Suprapubic skin (tissue), 4 donors: ENCODE measurements around the gene SLF1. TPM values are rescaled to one million over a fixed set of nuclear protein-coding genes. Genes with fewer than 3 reads are reported as not detected.

ENCODE experiments used
- DNase-seq, 2 donors: peaks; one replicate each; pipeline ENCODE4 v3.0.0-alpha.2; 2019; ENCODE audit warnings: low spot score in 2 of 2
- H3K27ac ChIP-seq: fragments of 200-600 bp; sonication (generic); one replicate; pipeline ENCODE4 v1.5.1; 2019
- H3K27me3 ChIP-seq: fragments of 200-600 bp; sonication (generic); one replicate; pipeline ENCODE4 v1.5.1; 2019
- H3K36me3 ChIP-seq: fragments of 200-600 bp; sonication (generic); one replicate; pipeline ENCODE4 v1.5.1; 2019
- H3K4me1 ChIP-seq: fragments of 200-600 bp; sonication (generic); one replicate; pipeline ENCODE4 v1.5.1; 2019
- H3K4me3 ChIP-seq: fragments of 200-600 bp; sonication (generic); one replicate; pipeline ENCODE4 v1.5.1; 2019; ENCODE audit warnings: mild to moderate bottlenecking
- H3K9me3 ChIP-seq: fragments of 200-600 bp; sonication (generic); one replicate; pipeline ENCODE4 v1.5.1; 2019
- EP300 ChIP-seq: sonication (generic); formaldehyde crosslinking; IDR thresholded peaks from one replicate; pipeline ENCODE4 v1.6.1; 2017; ENCODE audit warnings: antibody characterized with exemption
- POLR2A ChIP-seq, 2 donors: fragments of 450-650 bp; IDR thresholded peaks; one replicate each; pipeline ENCODE4 v1.6.1; 2017; ENCODE audit warnings: antibody characterized with exemption in 2 of 2, mild to moderate bottlenecking in 2 of 2, moderate library complexity in 2 of 2
- POLR2AphosphoS5 ChIP-seq, 3 donors: sonication (generic); formaldehyde crosslinking; IDR thresholded peaks; one replicate each; pipeline ENCODE4 v1.6.1; 2017; ENCODE audit warnings: antibody characterized with exemption in 3 of 3
- WGBS: methylation state at CpG from one replicate; pipeline ENCODE4 v1.1.5; 2018; 5-methylcytosine and 5-hydroxymethylcytosine counted together
- total RNA-seq, 4 donors: library from RNA; depleted of rRNA; stranded (reverse); fragments of >200 nt; gene quantifications; one replicate each; pipeline ENCODE4 v1.1.0, GENCODE V29; 2016
- TF ChIP-seq, protein P1 (sequence below), 2 donors: fragments of 200-600 bp in 1 of 2; fragments of 450-650 bp in 1 of 2; sonication (generic) in 1 of 2; IDR thresholded peaks; one replicate each; pipeline ENCODE4 v1.5.1; 2016 to 2019; ENCODE audit warnings: antibody characterized with exemption in 2 of 2, mild to moderate bottlenecking in 1 of 2, moderate library complexity in 1 of 2

The SLF1 gene
- total RNA-seq, 4 donors from 2014 or later, result 2.1 to 17.6 (median 3.1) TPM

- DNase-seq, result no peak
- H3K27me3 ChIP-seq, result no peaks in the 10 kb centered on the region
- TF ChIP-seq, protein P1, sequence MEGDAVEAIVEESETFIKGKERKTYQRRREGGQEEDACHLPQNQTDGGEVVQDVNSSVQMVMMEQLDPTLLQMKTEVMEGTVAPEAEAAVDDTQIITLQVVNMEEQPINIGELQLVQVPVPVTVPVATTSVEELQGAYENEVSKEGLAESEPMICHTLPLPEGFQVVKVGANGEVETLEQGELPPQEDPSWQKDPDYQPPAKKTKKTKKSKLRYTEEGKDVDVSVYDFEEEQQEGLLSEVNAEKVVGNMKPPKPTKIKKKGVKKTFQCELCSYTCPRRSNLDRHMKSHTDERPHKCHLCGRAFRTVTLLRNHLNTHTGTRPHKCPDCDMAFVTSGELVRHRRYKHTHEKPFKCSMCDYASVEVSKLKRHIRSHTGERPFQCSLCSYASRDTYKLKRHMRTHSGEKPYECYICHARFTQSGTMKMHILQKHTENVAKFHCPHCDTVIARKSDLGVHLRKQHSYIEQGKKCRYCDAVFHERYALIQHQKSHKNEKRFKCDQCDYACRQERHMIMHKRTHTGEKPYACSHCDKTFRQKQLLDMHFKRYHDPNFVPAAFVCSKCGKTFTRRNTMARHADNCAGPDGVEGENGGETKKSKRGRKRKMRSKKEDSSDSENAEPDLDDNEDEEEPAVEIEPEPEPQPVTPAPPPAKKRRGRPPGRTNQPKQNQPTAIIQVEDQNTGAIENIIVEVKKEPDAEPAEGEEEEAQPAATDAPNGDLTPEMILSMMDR (IDR thresholded peaks at IDR 0.05), result no peak
- TF ChIP-seq POLR2A (IDR thresholded peaks at IDR 0.05), result no peak
- TF ChIP-seq EP300, result no peak
- no peak for TF ChIP-seq POLR2AphosphoS5 (IDR thresholded peaks at IDR 0.05)
- WGBS, result 100% methylated on average over 1 of the region's 1 CpG
- no peaks in the 10 kb centered on the region for H3K4me1 ChIP-seq
- no peak overlapping the region for H3K27ac ChIP-seq
- no peak overlapping the region for H3K4me3 ChIP-seq
- H3K9me3 ChIP-seq, result peaks cover 19% of the 10 kb centered on the region
- peaks cover 28% of the 10 kb centered on the region for H3K36me3 ChIP-seq
These were observed 39.8 kb downstream of the SLF1 start for GRCh38 chr5:94658272-94658671.

DNA sequence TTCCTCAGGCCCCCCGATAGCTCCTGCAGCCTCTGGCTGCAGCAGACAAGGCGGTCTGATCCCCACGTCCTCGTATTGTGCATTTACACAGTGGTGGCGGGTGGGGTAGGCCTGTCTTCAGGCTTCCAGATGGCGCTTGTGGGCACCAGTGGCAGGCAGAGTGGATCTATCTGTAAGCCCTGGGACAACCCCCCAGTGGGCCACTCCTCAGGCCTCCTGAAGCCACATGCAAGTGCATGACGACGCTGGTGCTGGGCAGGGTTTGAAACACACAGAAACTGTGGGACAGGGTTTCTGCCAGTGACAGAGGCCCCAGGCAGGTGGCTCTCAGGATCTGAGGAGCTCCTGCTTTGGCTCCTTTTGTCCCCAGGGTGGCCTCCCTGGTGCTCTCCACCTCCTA, 42.0 kb downstream of the SLF1 start:
- H3K27me3 ChIP-seq, result no peaks in the 10 kb centered on the region
- TF ChIP-seq EP300, result no peak
- TF ChIP-seq, protein P1 (IDR thresholded peaks at IDR 0.05), result no peak
- TF ChIP-seq POLR2A (IDR thresholded peaks at IDR 0.05), result no peak
- TF ChIP-seq POLR2AphosphoS5 (IDR thresholded peaks at IDR 0.05), result no peak
- H3K27ac ChIP-seq, result no peak overlapping the region
- peaks cover 26% of the 10 kb centered on the region for H3K36me3 ChIP-seq
- peaks cover 15% of the 10 kb centered on the region for H3K9me3 ChIP-seq
- H3K4me3 ChIP-seq, result no peak overlapping the region
- DNase-seq, result no peak
- WGBS, result 89% methylated on average over 7 of the region's 8 CpGs
- H3K4me1 ChIP-seq, result no peaks in the 10 kb centered on the region

DNA sequence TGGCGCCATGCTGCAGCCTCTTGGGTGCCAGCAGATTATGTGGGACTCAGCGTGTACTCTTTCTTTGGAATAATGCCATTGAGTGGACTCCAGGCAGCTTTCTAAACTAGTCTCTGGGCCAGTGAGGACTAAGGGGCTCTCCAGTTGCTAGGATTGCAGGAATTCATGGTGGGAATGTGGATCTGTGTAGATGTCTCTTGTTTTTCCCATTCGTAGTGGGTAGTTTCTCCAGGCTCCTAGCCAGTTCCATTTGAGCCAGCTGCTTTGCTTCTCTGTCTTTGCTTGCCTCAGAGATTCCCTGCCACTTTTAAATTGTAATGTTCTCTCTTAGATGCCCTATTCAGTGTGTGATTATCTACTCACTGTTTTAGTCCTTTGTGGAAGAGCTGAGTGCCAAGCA, 42.6 kb downstream of the SLF1 start:
- WGBS, result 91% methylated on average over 1 of the region's 3 CpGs
- Histone ChIP-seq H3K9me3 (peaks cover 15% of the 10 kb centered on the region), H3K27me3 (no peaks in the 10 kb centered on the region), H3K36me3 (peaks cover 28% of the 10 kb centered on the region), H3K4me3 (no peak overlapping the region), H3K4me1 (no peaks in the 10 kb centered on the region), H3K27ac (no peak overlapping the region)
- DNase-seq, result no peak
- TF ChIP-seq POLR2AphosphoS5 (IDR thresholded peaks at IDR 0.05), result no peak
- TF ChIP-seq, protein P1 (IDR thresholded peaks at IDR 0.05), result no peak
- TF ChIP-seq EP300, result no peak
- no peak for TF ChIP-seq POLR2A (IDR thresholded peaks at IDR 0.05)

DNA sequence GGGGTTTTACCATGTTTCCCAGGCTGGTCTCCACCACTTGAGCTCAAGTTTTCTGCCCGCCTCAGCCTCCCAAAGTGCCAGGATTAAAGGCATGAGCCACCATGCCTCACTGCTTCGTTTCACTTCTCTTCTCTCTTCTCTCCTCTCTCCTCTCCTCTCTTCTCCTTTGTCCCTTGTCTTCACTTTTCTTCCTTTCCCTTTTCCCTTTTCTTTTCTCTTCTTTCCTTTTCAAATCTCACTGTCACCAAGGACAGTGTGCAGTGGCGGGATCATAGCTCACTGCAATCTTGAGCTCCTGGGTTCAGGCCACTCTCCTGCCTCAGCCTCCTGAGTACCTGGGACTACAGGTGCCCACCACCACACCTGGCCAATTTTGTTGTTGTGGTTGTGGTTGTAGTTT, 49.5 kb downstream of the SLF1 start:
- H3K27ac ChIP-seq, result no peak overlapping the region
- peaks cover 21% of the 10 kb centered on the region for H3K36me3 ChIP-seq
- H3K4me3 ChIP-seq, result no peak overlapping the region
- no peak for TF ChIP-seq EP300
- no peak for DNase-seq
- H3K27me3 ChIP-seq, result no peaks in the 10 kb centered on the region
- WGBS, result 77% methylated on average over 3 of the region's 3 CpGs
- no peaks in the 10 kb centered on the region for H3K4me1 ChIP-seq
- H3K9me3 ChIP-seq, result no peaks in the 10 kb centered on the region

- WGBS, result 98% methylated on average over 1 of the region's 1 CpG
- H3K4me1 ChIP-seq, result no peaks in the 10 kb centered on the region
- no peaks in the 10 kb centered on the region for H3K27me3 ChIP-seq
- H3K4me3 ChIP-seq, result no peak overlapping the region
- H3K36me3 ChIP-seq, result peaks cover 6% of the 10 kb centered on the region
- TF ChIP-seq, protein P1 (IDR thresholded peaks at IDR 0.05), result no peak
- no peak overlapping the region for H3K27ac ChIP-seq
- DNase-seq, result no peak
- H3K9me3 ChIP-seq, result no peaks in the 10 kb centered on the region
These were observed 52.3 kb downstream of the SLF1 start for GRCh38 chr5:94670726-94671125.

DNA sequence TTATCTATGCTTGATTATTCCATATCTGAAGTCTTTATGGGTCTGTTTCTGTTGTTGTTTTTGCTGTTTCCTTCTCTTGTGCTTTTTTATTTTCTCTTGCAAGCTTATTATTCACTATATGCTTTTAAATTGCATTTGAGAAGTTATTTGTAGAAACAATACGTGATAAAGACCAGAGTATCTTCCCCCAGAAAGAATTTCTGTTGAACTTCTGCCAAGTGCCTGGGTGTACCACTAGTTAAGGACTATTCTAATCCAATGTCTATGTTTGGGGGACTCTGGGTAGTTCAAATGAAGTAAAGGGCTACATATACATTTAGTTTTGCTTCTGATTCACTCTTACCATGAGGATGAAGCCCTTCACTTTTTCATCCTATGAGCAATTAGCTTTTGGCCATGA, 54.3 kb downstream of the SLF1 start:
- Histone ChIP-seq H3K27me3 (no peaks in the 10 kb centered on the region), H3K4me1 (no peaks in the 10 kb centered on the region), H3K36me3 (peaks cover 9% of the 10 kb centered on the region), H3K4me3 (no peak overlapping the region), H3K9me3 (no peaks in the 10 kb centered on the region), H3K27ac (no peak overlapping the region)
- no peak for DNase-seq
- WGBS, result 65% methylated on average over 1 of the region's 1 CpG
- TF ChIP-seq, protein P1 (IDR thresholded peaks at IDR 0.05), result no peak
- TF ChIP-seq POLR2AphosphoS5 (IDR thresholded peaks at IDR 0.05), result no peak
- no peak for TF ChIP-seq POLR2A (IDR thresholded peaks at IDR 0.05)
- TF ChIP-seq EP300, result no peak
